GM19240 (cell line): Measurements from ENCODE around the gene MAGED4.
"Not testable (repeated sequence)": the region's sequence is repeated elsewhere in the genome, so short reads cannot be mapped to it uniquely, and the experiment has no call there.

Experiments used
- DNase-seq: peaks from one replicate; pipeline ENCODE4 v3.0.0; 2011; ENCODE audit warnings: low spot score; ENCODE audit not compliant: insufficient read length

MAGED4 gene

GRCh38 chrX:52184440-52185077 is at the start of gene MAGED4:
MAGED4 (plus strand) TSS chrX:52184888; CDS start chrX:52185923, 1,035 bp downstream.
- DNase-seq = not testable (repeated sequence)

GRCh38 chrX:52138830-52139544 is 45.7 kb upstream of the MAGED4 start:
- no peak for DNase-seq

DNA sequence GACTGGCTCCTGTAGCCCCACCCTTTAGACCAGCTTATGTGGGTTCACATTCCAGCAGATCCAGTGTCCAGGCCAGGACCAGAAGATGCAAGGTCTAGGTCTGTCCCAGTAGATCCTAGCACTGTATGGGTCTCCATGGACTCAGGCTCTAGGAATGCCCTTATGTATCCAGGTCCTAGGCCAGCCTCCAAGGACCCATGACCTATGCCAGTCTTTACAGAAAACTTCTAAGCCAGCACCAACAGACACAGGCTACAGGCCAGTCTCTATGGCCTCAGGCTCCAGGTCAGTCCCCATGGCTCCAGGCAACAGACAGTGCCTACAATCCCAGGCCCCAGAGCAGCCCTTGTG is 45.2 kb upstream of the MAGED4 start:
- DNase-seq = no peak

DNA sequence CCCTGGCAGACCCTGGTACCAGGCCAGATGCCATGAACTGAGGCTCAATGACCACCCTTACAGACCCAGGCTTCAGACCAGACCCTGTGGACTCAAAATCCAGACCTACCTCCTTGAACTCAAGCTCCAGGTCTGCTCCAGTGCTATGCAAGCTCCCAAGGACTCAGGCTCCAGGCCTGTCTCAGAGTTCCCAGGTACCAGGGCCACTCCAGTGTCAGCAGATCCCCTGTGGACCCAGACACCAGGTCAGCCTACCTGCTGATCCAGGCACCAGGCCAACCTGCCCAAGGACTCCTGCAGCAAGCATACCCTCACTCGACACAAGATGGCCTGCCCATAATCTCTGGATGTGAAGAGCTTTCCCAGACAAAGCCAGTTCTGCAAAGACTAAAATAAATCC is 44.7 kb upstream of the MAGED4 start:
- DNase-seq = no peak

DNA sequence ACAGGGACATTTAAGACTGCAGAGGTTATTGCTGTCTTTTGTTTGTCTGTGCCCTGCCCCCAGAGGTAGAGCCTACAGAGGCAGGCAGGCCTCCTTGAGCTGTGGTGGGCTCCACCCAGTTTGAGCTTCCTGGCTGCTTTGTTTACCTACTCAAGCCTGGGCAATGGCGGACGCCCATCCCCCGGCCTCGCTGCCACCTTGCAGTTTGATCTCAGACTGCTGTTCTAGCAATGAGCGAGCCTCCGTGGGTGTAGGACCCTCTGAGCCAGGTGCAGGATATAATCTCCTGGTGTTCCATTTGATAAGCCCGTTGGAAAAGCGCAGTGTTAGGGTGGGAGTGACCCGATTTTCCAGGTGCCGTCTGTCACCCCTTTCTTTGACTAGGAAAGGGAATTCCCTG is 34.0 kb upstream of the MAGED4 start:
- not testable (repeated sequence) for DNase-seq

- DNase-seq = not testable (repeated sequence)
Measured at GRCh38 chrX:52160140-52160539, 24.5 kb upstream of the MAGED4 start.

GRCh38 chrX:52166840-52167239 is 17.8 kb upstream of the MAGED4 start:
- no peak for DNase-seq

GRCh38 chrX:52171055-52171454 is 13.6 kb upstream of the MAGED4 start:
- not testable (repeated sequence) for DNase-seq

GRCh38 chrX:52185078-52185453 is 378 bp downstream of the MAGED4 start:
- not testable (repeated sequence) for DNase-seq

GRCh38 chrX:52211405-52211804 is 26.7 kb downstream of the MAGED4 start:
- DNase-seq = not testable (repeated sequence)

- DNase-seq = no peak
Measured at GRCh38 chrX:52213276-52213675, 28.6 kb downstream of the MAGED4 start.

DNA sequence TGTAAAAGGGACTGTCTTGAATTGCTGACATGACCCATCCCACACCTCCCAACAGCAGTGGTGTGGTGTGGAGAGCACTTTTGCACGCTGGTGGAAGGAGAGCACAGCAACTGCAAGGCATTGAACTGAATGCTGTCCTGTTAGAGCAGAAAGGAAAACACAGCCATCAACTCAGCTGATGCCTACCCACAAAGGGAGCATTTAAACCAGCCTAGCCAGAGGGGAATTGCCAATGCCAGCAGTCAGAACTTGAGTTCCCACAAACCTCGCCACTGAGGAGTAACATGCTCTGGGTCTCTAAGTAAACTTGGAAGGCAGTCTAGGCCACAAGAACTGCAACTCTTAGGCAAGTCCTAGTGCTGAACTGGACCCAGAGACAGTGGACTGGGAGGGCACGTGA is 31.9 kb downstream of the MAGED4 start:
- no peak for DNase-seq

DNA sequence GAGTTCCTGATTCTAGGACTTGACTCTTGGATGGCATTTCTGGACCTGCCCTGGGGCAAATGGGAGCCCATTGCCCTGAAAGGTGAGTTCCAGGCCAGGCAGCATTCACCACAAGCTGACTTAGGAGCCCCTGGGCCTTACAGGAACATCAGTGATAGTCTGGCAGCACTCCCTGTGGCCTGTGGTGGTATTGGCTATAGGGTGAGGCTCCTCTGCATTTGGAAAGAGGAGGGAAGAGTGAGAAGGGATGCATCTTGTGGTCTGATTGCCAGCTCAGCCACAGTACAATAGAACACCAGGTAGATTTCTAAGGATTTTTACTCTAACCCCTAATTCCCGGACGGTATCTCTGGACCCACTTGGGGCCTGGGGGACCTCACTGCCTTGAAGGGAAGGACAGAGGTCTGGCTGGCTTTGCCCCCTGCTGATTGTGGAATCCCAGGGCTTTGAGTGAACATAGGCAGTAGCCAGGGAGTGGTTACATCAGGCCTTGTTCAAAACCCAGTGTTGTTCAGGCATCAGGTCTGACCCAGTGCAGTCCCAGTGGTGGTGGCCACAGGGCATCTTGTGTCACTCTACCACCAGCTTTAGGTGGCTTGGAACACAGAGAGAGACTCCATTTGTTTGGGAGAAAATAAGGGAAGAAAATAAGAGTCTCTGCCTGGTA is 32.9 kb downstream of the MAGED4 start:
- DNase-seq = no peak

- no peak for DNase-seq
Measured at GRCh38 chrX:52220936-52221335, 36.2 kb downstream of the MAGED4 start.
